Measurements from ENCODE around the gene CTIF. TPM values are rescaled to one million over a fixed set of nuclear protein-coding genes. Genes with fewer than 3 reads are reported as not detected.

CTIF gene
- total RNA-seq, 2 experiments from 2014 or later = 0.06 to 0.38 TPM

- no peak for TF ChIP-seq CTCF (conservative IDR thresholded peaks at IDR 0.05; ENCODE audit: low read length)
- no peak for TF ChIP-seq EZH2phosphoT487 (IDR thresholded peaks at IDR 0.05; ENCODE audit: borderline replicate concordance, low read depth, low read length)
- Histone ChIP-seq H4K20me1 (ENCODE audit: insufficient read depth, low read length) (no peaks in the 10 kb centered on the region), H3K4me1 (ENCODE audit: insufficient read depth, low read length, poor library complexity, severe bottlenecking) (peaks cover 43% of the 10 kb centered on the region), H3K4me3 (ENCODE audit: low read depth, low read length, poor library complexity, severe bottlenecking) (no peak overlapping the region), H3K9me3 (ENCODE audit: low read length) (no peaks in the 10 kb centered on the region), H3K79me2 (ENCODE audit: insufficient read depth, low read depth, low read length) (no peaks in the 10 kb centered on the region), H3K27ac (ENCODE audit: low read depth, low read length, poor library complexity, severe bottlenecking) (no peak overlapping the region), H3K36me3 (ENCODE audit: insufficient read depth, low read length) (no peaks in the 10 kb centered on the region), H3K4me2 (ENCODE audit: low read length) (no peak overlapping the region), H3K9me2 (ENCODE audit: insufficient read depth, low read length) (no peaks in the 10 kb centered on the region), H2AFZ (ENCODE audit: low read length) (no peak overlapping the region)
- BruUV-seq (replicated peaks) = no TSS peak
- DNase-seq (ENCODE audit: low spot score) = no peak
- intact Hi-C loops (cut with micrococcal nuclease; ENCODE audit: unreplicated experiment) = no loop called here
- CTCF ChIA-PET (ENCODE audit: unreplicated experiment) = no interaction called here
- POLR2A ChIA-PET = no interaction called here
Observed at GRCh38 chr18:48816554-48816953, 277.7 kb downstream of the CTIF start.

GRCh38 chr18:48817021-48817461, 278.2 kb downstream of the CTIF start:
- Histone ChIP-seq H3K36me3 (ENCODE audit: insufficient read depth, low read length) (no peaks in the 10 kb centered on the region), H4K20me1 (ENCODE audit: insufficient read depth, low read length) (no peaks in the 10 kb centered on the region), H3K27ac (ENCODE audit: low read depth, low read length, poor library complexity, severe bottlenecking) (no peak overlapping the region), H3K4me1 (ENCODE audit: insufficient read depth, low read length, poor library complexity, severe bottlenecking) (peaks cover 46% of the 10 kb centered on the region), H3K4me2 (ENCODE audit: low read length) (no peak overlapping the region), H2AFZ (ENCODE audit: low read length) (no peak overlapping the region), H3K4me3 (ENCODE audit: low read depth, low read length, poor library complexity, severe bottlenecking) (no peak overlapping the region), H3K79me2 (ENCODE audit: insufficient read depth, low read depth, low read length) (no peaks in the 10 kb centered on the region), H3K9me2 (ENCODE audit: insufficient read depth, low read length) (no peaks in the 10 kb centered on the region), H3K9me3 (ENCODE audit: low read length) (no peaks in the 10 kb centered on the region)
- DNase-seq (ENCODE audit: low spot score) = no peak
- ChIA-PET CTCF (ENCODE audit: unreplicated experiment) (no interaction called here), POLR2A (no interaction called here)
- TF ChIP-seq CTCF (conservative IDR thresholded peaks at IDR 0.05; ENCODE audit: low read length) (no peak), EZH2phosphoT487 (IDR thresholded peaks at IDR 0.05; ENCODE audit: borderline replicate concordance, low read depth, low read length) (no peak)
- intact Hi-C loops (cut with micrococcal nuclease; ENCODE audit: unreplicated experiment) = no loop called here
- no TSS peak for BruUV-seq (replicated peaks)

- Histone ChIP-seq H3K4me3 (ENCODE audit: low read depth, low read length, poor library complexity, severe bottlenecking) (no peak overlapping the region), H3K9me3 (ENCODE audit: low read length) (no peaks in the 10 kb centered on the region), H3K36me3 (ENCODE audit: insufficient read depth, low read length) (no peaks in the 10 kb centered on the region), H4K20me1 (ENCODE audit: insufficient read depth, low read length) (no peaks in the 10 kb centered on the region), H3K79me2 (ENCODE audit: insufficient read depth, low read depth, low read length) (no peaks in the 10 kb centered on the region), H3K9me2 (ENCODE audit: insufficient read depth, low read length) (no peaks in the 10 kb centered on the region), H3K27ac (ENCODE audit: low read depth, low read length, poor library complexity, severe bottlenecking) (no peak overlapping the region), H2AFZ (ENCODE audit: low read length) (no peak overlapping the region), H3K4me2 (ENCODE audit: low read length) (no peak overlapping the region), H3K4me1 (ENCODE audit: insufficient read depth, low read length, poor library complexity, severe bottlenecking) (peaks cover 32% of the 10 kb centered on the region)
- ChIA-PET POLR2A (interaction anchor here (0.6 kb wide), 1 partner anchor 78 kb away, joined by 3 read pairs; no protein-coding TSS in a partner anchor), CTCF (ENCODE audit: unreplicated experiment) (no interaction called here)
- TF ChIP-seq CTCF (conservative IDR thresholded peaks at IDR 0.05; ENCODE audit: low read length) = no peak
- TF ChIP-seq EZH2phosphoT487 (IDR thresholded peaks at IDR 0.05; ENCODE audit: borderline replicate concordance, low read depth, low read length) = no peak
- DNase-seq (ENCODE audit: low spot score) = no peak
- intact Hi-C loops (cut with micrococcal nuclease; ENCODE audit: unreplicated experiment) = no loop called here
- BruUV-seq (replicated peaks) = no TSS peak
Observed at GRCh38 chr18:48818329-48819254, 279.8 kb downstream of the CTIF start.

Data from OCI-LY7 (cell line).